HG03025 (cell line): Measurements from ENCODE around the gene ENPP5.

Experiments
- ATAC-seq: cut with Tn5 transposase; IDR thresholded peaks from one replicate; pipeline ENCODE4 v1.9.1; 2021; ENCODE audit warnings: mild to moderate bottlenecking, moderate library complexity; ENCODE audit not compliant: unreplicated experiment, low FRiP score

The ENPP5 gene

GRCh38 chr6:46113370-46113769, 57.4 kb downstream of the ENPP5 start:
- ATAC-seq, result no peak
